HEK293 (cell line): ENCODE measurements around the gene FIBCD1.

Experiments used
- CTCF ChIA-PET: fragments of 350-600 bp; formaldehyde crosslinking; extraction: SDS; loops from one replicate; lab custom pipeline; 2021; ENCODE audit warnings: antibody characterized with exemption; lab: Yijun Ruan, JAX
- POLR2A ChIA-PET: fragments of 300-600 bp; formaldehyde crosslinking; extraction: SDS; loops from one replicate; lab custom pipeline; 2020; ENCODE audit warnings: antibody characterized with exemption, inconsistent platforms; lab: Yijun Ruan, JAX
- H3K27ac ChIP-seq: fragments of 200-500 bp; sonication (Bioruptor generic); 2 replicates; pipeline ENCODE4 v1.5.1; 2014; ENCODE audit warnings: low read depth, low read length, control low read depth, inconsistent platforms; ENCODE audit errors: extremely low read depth
- H3K36me3 ChIP-seq, 2 experiments: fragments of 200-500 bp in 1 of 2; sonication (Bioruptor generic) in 1 of 2; 1 replicate in 1 of 2; 2 replicates in 1 of 2; pipeline ENCODE4 v1.5.1; 2014 to 2017; ENCODE audit warnings: inconsistent platforms in 2 of 2, low read length in 2 of 2; ENCODE audit not compliant: control insufficient read depth in 2 of 2, insufficient read depth in 1 of 2
- H3K4me1 ChIP-seq: fragments of 200-500 bp; sonication (Bioruptor generic); 2 replicates; pipeline ENCODE4 v1.5.1; 2014; ENCODE audit warnings: mild to moderate bottlenecking, low read length, inconsistent platforms; ENCODE audit not compliant: control insufficient read depth, insufficient read depth
- H3K4me3 ChIP-seq: 2 replicates; pipeline ENCODE4 v1.5.1; 2011; ENCODE audit warnings: low read depth, mild to moderate bottlenecking, control low read depth, low read length, moderate library complexity
- H3K9me3 ChIP-seq: fragments of 200-500 bp; sonication (Bioruptor generic); 2 replicates; pipeline ENCODE4 v1.5.1; 2014; ENCODE audit warnings: low read depth, low read length, inconsistent platforms; ENCODE audit not compliant: control insufficient read depth, insufficient read depth
- BCL11B ChIP-seq: fragments of 450-650 bp; formaldehyde crosslinking; IDR thresholded peaks from 2 replicates; pipeline ENCODE4 v1.5.1; 2016; ENCODE audit warnings: low read depth, missing biosample characterization, missing genetic modification characterization
- EGR2 ChIP-seq: fragments of 450-650 bp; formaldehyde crosslinking; IDR thresholded peaks from 2 replicates; pipeline ENCODE4 v1.5.1; 2016; ENCODE audit warnings: low read depth, missing biosample characterization, missing genetic modification characterization
- GLI2 ChIP-seq: fragments of 450-650 bp; formaldehyde crosslinking; IDR thresholded peaks from 2 replicates; pipeline ENCODE4; 2017; ENCODE audit warnings: missing biosample characterization, missing genetic modification characterization, low read depth, borderline replicate concordance
- HOXC10 ChIP-seq: sonication (generic); formaldehyde crosslinking; IDR thresholded peaks from 2 replicates; pipeline ENCODE4 v1.8.1; 2023; ENCODE audit warnings: mild to moderate bottlenecking, missing genetic modification reagents
- OSR2 ChIP-seq: fragments of 450-650 bp; formaldehyde crosslinking; IDR thresholded peaks from 2 replicates; pipeline ENCODE4 v1.5.1; 2016; ENCODE audit warnings: missing biosample characterization, missing genetic modification characterization
- SP3 ChIP-seq: fragments of 450-650 bp; formaldehyde crosslinking; IDR thresholded peaks from 2 replicates; pipeline ENCODE4 v1.5.1; 2016; ENCODE audit warnings: missing biosample characterization, missing genetic modification characterization
- SP7 ChIP-seq: fragments of 450-650 bp; formaldehyde crosslinking; IDR thresholded peaks from 2 replicates; pipeline ENCODE4 v1.5.1; 2016; ENCODE audit warnings: missing biosample characterization, missing genetic modification characterization
- TRIM28 ChIP-seq: IDR thresholded peaks from 2 replicates; pipeline ENCODE4 v1.6.1; 2011; ENCODE audit warnings: low read length, control low read depth, borderline replicate concordance
- WT1 ChIP-seq: fragments of 450-650 bp; formaldehyde crosslinking; IDR thresholded peaks from 2 replicates; pipeline ENCODE4 v1.5.1; 2016; ENCODE audit warnings: missing biosample characterization, missing genetic modification characterization
- ZBTB1 ChIP-seq: fragments of 450-650 bp; formaldehyde crosslinking; IDR thresholded peaks from 2 replicates; pipeline ENCODE4 v1.5.1; 2016; ENCODE audit warnings: missing biosample characterization, missing genetic modification characterization
- ZBTB26 ChIP-seq: fragments of 450-650 bp; formaldehyde crosslinking; optimal IDR thresholded peaks from 2 replicates; pipeline ENCODE3; 2016; ENCODE audit warnings: missing biosample characterization, mild to moderate bottlenecking, missing genetic modification characterization
- ZNF16 ChIP-seq: fragments of 450-650 bp; formaldehyde crosslinking; IDR thresholded peaks from 2 replicates; pipeline ENCODE4 v1.5.1; 2016; ENCODE audit warnings: low read depth, missing biosample characterization, missing genetic modification characterization
- ZNF211 ChIP-seq: fragments of 450-650 bp; formaldehyde crosslinking; IDR thresholded peaks from 2 replicates; pipeline ENCODE4 v1.5.1; 2016; ENCODE audit warnings: low read depth, missing biosample characterization, missing genetic modification characterization
- ZNF280C ChIP-seq: fragments of 450-650 bp; formaldehyde crosslinking; IDR thresholded peaks from 2 replicates; pipeline ENCODE4 v1.5.1; 2016; ENCODE audit warnings: missing biosample characterization, missing genetic modification characterization
- ZNF335 ChIP-seq: fragments of 450-650 bp; formaldehyde crosslinking; conservative IDR thresholded peaks from 2 replicates; pipeline ENCODE4 v1.5.1; 2016; ENCODE audit warnings: missing biosample characterization, missing genetic modification characterization
- ZNF549 ChIP-seq: fragments of 450-650 bp; IDR thresholded peaks from 2 replicates; pipeline ENCODE4 v1.5.1; 2018; ENCODE audit warnings: missing biosample characterization, missing genetic modification characterization, mild to moderate bottlenecking, inconsistent platforms, moderate library complexity
- ZNF654 ChIP-seq: fragments of 450-650 bp; formaldehyde crosslinking; IDR thresholded peaks from 2 replicates; pipeline ENCODE4 v1.5.1; 2016; ENCODE audit warnings: low read depth, missing biosample characterization, missing genetic modification characterization
- ZNF830 ChIP-seq: fragments of 450-650 bp; IDR thresholded peaks from 2 replicates; pipeline ENCODE4 v1.5.0; 2018; ENCODE audit warnings: missing biosample characterization, missing genetic modification characterization, low read depth, mild to moderate bottlenecking, moderate library complexity
- ZSCAN16 ChIP-seq: fragments of 450-650 bp; formaldehyde crosslinking; IDR thresholded peaks from 2 replicates; pipeline ENCODE4 v1.5.1; 2016; ENCODE audit warnings: missing biosample characterization, missing genetic modification characterization
- TF ChIP-seq, protein P1 (sequence below): fragments of 450-650 bp; formaldehyde crosslinking; IDR thresholded peaks from 2 replicates; pipeline ENCODE4 v1.5.1; 2017; ENCODE audit warnings: missing biosample characterization, mild to moderate bottlenecking, missing genetic modification characterization, moderate library complexity
- TF ChIP-seq, protein P2 (sequence below): fragments of 450-650 bp; formaldehyde crosslinking; IDR thresholded peaks from 2 replicates; pipeline ENCODE4 v1.5.1; 2017; ENCODE audit warnings: missing biosample characterization, missing genetic modification characterization
- TF ChIP-seq, protein P3 (sequence below): fragments of 450-650 bp; formaldehyde crosslinking; IDR thresholded peaks from 2 replicates; pipeline ENCODE4 v1.5.1; 2017; ENCODE audit warnings: missing biosample characterization, missing genetic modification characterization
- TF ChIP-seq, protein P4 (sequence below): fragments of 450-650 bp; formaldehyde crosslinking; IDR thresholded peaks from 2 replicates; pipeline ENCODE4 v1.5.1; 2017; ENCODE audit warnings: missing biosample characterization, missing genetic modification characterization

Gene FIBCD1

DNA sequence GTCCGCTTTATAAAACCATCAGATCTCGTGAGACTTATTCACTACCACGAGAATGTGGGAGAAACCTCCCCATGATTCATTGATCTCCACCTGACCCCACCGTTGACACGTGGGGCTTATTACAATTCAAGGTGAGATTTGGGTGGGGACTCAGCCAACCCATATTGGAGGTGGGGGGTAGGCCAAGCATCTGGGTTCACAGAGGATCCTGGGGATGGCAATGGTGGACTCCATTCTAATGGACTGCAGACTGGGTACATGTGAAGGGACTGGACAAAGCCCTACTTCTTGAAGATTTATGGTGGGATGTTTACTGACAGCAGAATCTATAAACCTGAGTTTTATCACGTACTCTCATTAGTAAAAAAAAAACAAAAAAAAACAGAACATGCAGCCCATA, 57.5 kb downstream of the FIBCD1 start:
- CTCF ChIA-PET: interaction anchor here (0.6 to 6.0 kb wide), 6 partner anchors 13 to 175 kb away, joined by 3 to 85 read pairs (median 4); no protein-coding TSS in a partner anchor
- no peaks in the 10 kb centered on the region for H3K4me1 ChIP-seq
- no peak overlapping the region for H3K4me3 ChIP-seq
- POLR2A ChIA-PET: no interaction called here
- no peaks in the 10 kb centered on the region for H3K9me3 ChIP-seq
- TF ChIP-seq EGR2 (tag by site-specific recombination) (no peak), ZNF335 (tag by site-specific recombination) (no peak), SP7 (no peak), GLI2 (no peak), ZNF280C (tag by site-specific recombination) (no peak), ZSCAN16 (no peak), ZNF654 (no peak), ZBTB26 (tag by site-specific recombination) (no peak), ZNF16 (tag by site-specific recombination) (no peak), ZBTB1 (tag by site-specific recombination) (no peak), WT1 (no peak), ZNF830 (tag by site-specific recombination) (no peak), ZNF549 (tag by site-specific recombination) (no peak), OSR2 (no peak), ZNF211 (tag by site-specific recombination) (no peak)
- TF ChIP-seq, protein P1, sequence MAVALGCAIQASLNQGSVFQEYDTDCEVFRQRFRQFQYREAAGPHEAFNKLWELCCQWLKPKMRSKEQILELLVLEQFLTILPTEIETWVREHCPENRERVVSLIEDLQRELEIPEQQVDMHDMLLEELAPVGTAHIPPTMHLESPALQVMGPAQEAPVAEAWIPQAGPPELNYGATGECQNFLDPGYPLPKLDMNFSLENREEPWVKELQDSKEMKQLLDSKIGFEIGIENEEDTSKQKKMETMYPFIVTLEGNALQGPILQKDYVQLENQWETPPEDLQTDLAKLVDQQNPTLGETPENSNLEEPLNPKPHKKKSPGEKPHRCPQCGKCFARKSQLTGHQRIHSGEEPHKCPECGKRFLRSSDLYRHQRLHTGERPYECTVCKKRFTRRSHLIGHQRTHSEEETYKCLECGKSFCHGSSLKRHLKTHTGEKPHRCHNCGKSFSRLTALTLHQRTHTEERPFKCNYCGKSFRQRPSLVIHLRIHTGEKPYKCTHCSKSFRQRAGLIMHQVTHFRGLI (tag by site-specific recombination): no peak
- TF ChIP-seq, protein P2, sequence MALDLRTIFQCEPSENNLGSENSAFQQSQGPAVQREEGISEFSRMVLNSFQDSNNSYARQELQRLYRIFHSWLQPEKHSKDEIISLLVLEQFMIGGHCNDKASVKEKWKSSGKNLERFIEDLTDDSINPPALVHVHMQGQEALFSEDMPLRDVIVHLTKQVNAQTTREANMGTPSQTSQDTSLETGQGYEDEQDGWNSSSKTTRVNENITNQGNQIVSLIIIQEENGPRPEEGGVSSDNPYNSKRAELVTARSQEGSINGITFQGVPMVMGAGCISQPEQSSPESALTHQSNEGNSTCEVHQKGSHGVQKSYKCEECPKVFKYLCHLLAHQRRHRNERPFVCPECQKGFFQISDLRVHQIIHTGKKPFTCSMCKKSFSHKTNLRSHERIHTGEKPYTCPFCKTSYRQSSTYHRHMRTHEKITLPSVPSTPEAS (tag by site-specific recombination): no peak
- TF ChIP-seq, protein P3, sequence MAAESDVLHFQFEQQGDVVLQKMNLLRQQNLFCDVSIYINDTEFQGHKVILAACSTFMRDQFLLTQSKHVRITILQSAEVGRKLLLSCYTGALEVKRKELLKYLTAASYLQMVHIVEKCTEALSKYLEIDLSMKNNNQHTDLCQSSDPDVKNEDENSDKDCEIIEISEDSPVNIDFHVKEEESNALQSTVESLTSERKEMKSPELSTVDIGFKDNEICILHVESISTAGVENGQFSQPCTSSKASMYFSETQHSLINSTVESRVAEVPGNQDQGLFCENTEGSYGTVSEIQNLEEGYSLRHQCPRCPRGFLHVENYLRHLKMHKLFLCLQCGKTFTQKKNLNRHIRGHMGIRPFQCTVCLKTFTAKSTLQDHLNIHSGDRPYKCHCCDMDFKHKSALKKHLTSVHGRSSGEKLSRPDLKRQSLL: no peak
- H3K36me3 ChIP-seq: peaks cover 0 to 88% of the 10 kb centered on the region in 2 experiments; a peak in 2 of 3 replicates
- no peak overlapping the region for H3K27ac ChIP-seq

DNA sequence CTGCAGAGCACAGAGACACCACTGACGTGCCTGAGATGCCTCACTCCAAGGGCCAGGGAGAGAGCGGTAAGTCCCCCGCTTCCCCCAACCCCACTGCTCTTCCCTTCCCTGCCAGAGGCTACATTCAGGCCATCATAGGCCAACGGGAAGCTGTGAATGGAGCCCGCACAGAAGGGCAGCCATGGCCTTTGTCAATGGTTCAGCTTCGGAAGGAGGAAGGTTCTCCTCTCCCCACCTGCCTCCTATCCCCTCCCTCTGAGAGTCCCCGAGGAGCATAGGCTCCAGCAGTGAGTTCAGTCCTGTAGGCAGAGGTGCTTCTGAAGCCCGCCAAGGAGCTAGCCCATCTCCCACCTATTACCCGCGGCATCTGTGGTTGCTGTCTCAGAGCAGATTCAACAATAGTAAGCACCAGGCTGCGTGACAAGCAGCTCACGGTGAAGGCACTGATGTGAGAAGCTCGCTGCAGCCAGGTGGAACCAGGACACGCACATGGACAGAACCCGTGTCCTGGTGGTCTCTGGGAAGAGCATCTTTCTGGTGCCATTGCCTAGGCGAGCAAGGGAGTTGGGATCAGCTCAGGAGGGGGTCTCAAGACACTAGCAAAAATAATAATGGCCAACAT, 58.3 kb downstream of the FIBCD1 start:
- no peaks in the 10 kb centered on the region for H3K4me1 ChIP-seq
- H3K4me3 ChIP-seq: no peak overlapping the region
- CTCF ChIA-PET: interaction anchor here (0.6 to 6.0 kb wide), 6 partner anchors 13 to 174 kb away, joined by 3 to 85 read pairs (median 4); no protein-coding TSS in a partner anchor
- peaks cover 0 to 80% of the 10 kb centered on the region in 2 experiments; a peak in 2 of 3 replicates for H3K36me3 ChIP-seq
- POLR2A ChIA-PET: no interaction called here
- H3K9me3 ChIP-seq: no peaks in the 10 kb centered on the region
- no peak overlapping the region for H3K27ac ChIP-seq
- TF ChIP-seq BCL11B (tag by site-specific recombination) (no peak), SP3 (no peak), ZNF654 (no peak), EGR2 (tag by site-specific recombination) (no peak), HOXC10 (CRISPR knock-in tag) (no peak), ZNF335 (tag by site-specific recombination) (no peak), TRIM28 (no peak)
- TF ChIP-seq, protein P4, sequence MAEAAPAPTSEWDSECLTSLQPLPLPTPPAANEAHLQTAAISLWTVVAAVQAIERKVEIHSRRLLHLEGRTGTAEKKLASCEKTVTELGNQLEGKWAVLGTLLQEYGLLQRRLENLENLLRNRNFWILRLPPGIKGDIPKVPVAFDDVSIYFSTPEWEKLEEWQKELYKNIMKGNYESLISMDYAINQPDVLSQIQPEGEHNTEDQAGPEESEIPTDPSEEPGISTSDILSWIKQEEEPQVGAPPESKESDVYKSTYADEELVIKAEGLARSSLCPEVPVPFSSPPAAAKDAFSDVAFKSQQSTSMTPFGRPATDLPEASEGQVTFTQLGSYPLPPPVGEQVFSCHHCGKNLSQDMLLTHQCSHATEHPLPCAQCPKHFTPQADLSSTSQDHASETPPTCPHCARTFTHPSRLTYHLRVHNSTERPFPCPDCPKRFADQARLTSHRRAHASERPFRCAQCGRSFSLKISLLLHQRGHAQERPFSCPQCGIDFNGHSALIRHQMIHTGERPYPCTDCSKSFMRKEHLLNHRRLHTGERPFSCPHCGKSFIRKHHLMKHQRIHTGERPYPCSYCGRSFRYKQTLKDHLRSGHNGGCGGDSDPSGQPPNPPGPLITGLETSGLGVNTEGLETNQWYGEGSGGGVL (tag by site-specific recombination): no peak
- TF ChIP-seq, all 188 proteins: peak for 0
